ENCODE results near the gene ZNF865. TPM values are rescaled to one million over a fixed set of nuclear protein-coding genes. Genes with fewer than 3 reads are reported as not detected.
A peak's percentile ranks its signal among the peaks of the same experiment; 100 is the strongest.

The ZNF865 gene
- total RNA-seq, 1 donor from 2014 or later: 17.4 TPM

GRCh38 chr19:55649268-55650125 is 44.0 kb downstream of the ZNF865 start:
- intact Hi-C loops (cut with DNase I): no loop called here
- ATAC-seq (ENCODE audit: poor library complexity) (no peak), DNase-seq (peak; percentile 41)

- intact Hi-C loops (cut with DNase I): no loop called here
- peak; percentile 29 for DNase-seq
- no peak for ATAC-seq (ENCODE audit: poor library complexity)
Observed at GRCh38 chr19:55650126-55650557, 44.7 kb downstream of the ZNF865 start.

- intact Hi-C loops (cut with DNase I): no loop called here
- DNase-seq (peak; percentile 35), ATAC-seq (ENCODE audit: poor library complexity) (no peak)
Observed at GRCh38 chr19:55650602-55651230, 45.3 kb downstream of the ZNF865 start.

- ATAC-seq (ENCODE audit: poor library complexity) (no peak), DNase-seq (peak; percentile 31)
- intact Hi-C loops (cut with DNase I): no loop called here
Observed at GRCh38 chr19:55651236-55651635, 45.8 kb downstream of the ZNF865 start.

GRCh38 chr19:55652311-55653128 is 47.1 kb downstream of the ZNF865 start:
- DNase-seq (peak; percentile 61), ATAC-seq (ENCODE audit: poor library complexity) (no peak)
- intact Hi-C loops (cut with DNase I): no loop called here

GRCh38 chr19:55653651-55654322 is 48.3 kb downstream of the ZNF865 start:
- DNase-seq: peak; percentile 98
- ATAC-seq (ENCODE audit: poor library complexity): peak; percentile 78
- intact Hi-C loops (cut with DNase I): no loop called here

- peak; percentile 99 for DNase-seq
Observed at GRCh38 chr19:55654323-55654867, 48.9 kb downstream of the ZNF865 start.

GRCh38 chr19:55654868-55655647 is 49.6 kb downstream of the ZNF865 start, which contains the start of gene U2AF2:
U2AF2 (plus strand) TSS chr19:55655035; CDS start chr19:55655105, 70 bp downstream.
- DNase-seq (peak; percentile 97), ATAC-seq (ENCODE audit: poor library complexity) (peak; percentile 65)
- intact Hi-C loops (cut with DNase I): no loop called here

More at GRCh38 chr19:55654323-55654867, 48.9 kb downstream of the ZNF865 start:
- intact Hi-C loops (cut with DNase I): no loop called here
- peak; percentile 79 for ATAC-seq (ENCODE audit: poor library complexity)

- intact Hi-C loops (cut with DNase I): no loop called here
Observed at GRCh38 chr19:55655648-55656040, 50.2 kb downstream of the ZNF865 start.

GRCh38 chr19:55656552-55656951 is 51.1 kb downstream of the ZNF865 start:
- no peak for DNase-seq
- intact Hi-C loops (cut with DNase I): no loop called here
- no peak for ATAC-seq (ENCODE audit: poor library complexity)

More at GRCh38 chr19:55655648-55656040, 50.2 kb downstream of the ZNF865 start:
- DNase-seq (no peak), ATAC-seq (ENCODE audit: poor library complexity) (no peak)

- intact Hi-C loops (cut with DNase I): no loop called here
Observed at GRCh38 chr19:55656988-55657747, 51.7 kb downstream of the ZNF865 start.

GRCh38 chr19:55658846-55659459 is 53.5 kb downstream of the ZNF865 start:
- DNase-seq (no peak), ATAC-seq (ENCODE audit: poor library complexity) (no peak)
- intact Hi-C loops (cut with DNase I): no loop called here

More at GRCh38 chr19:55656988-55657747, 51.7 kb downstream of the ZNF865 start:
- no peak for DNase-seq
- no peak for ATAC-seq (ENCODE audit: poor library complexity)

GRCh38 chr19:55659822-55660221 is 54.4 kb downstream of the ZNF865 start:
- DNase-seq (no peak), ATAC-seq (ENCODE audit: poor library complexity) (no peak)
- intact Hi-C loops (cut with DNase I): no loop called here

- ATAC-seq (ENCODE audit: poor library complexity) (no peak), DNase-seq (no peak)
- intact Hi-C loops (cut with DNase I): no loop called here
Observed at GRCh38 chr19:55660404-55660803, 55.0 kb downstream of the ZNF865 start.

- intact Hi-C loops (cut with DNase I): no loop called here
- DNase-seq: no peak
- no peak for ATAC-seq (ENCODE audit: poor library complexity)
Observed at GRCh38 chr19:55660991-55661390, 55.5 kb downstream of the ZNF865 start.

- intact Hi-C loops (cut with DNase I): no loop called here
- ATAC-seq (ENCODE audit: poor library complexity) (no peak), DNase-seq (no peak)
Observed at GRCh38 chr19:55661826-55662225, 56.4 kb downstream of the ZNF865 start.

Measured in Right ventricle myocardium superior (tissue), 1 donor.